ENCODE results near the gene CD8B. TPM values are rescaled to one million over a fixed set of nuclear protein-coding genes. Genes with fewer than 3 reads are reported as not detected.

CD8B gene
- total RNA-seq, 2 donors from 2014 or later, result 1.5 to 1.8 TPM

- Histone ChIP-seq H3K9me3 (no peaks in the 10 kb centered on the region), H3K4me1 (no peaks in the 10 kb centered on the region), H3K9ac (ENCODE audit: low read depth in 2 of 2, low read length in 2 of 2) (no peak overlapping the region), H3K27me3 (no peaks in the 10 kb centered on the region), H3K27ac (no peak overlapping the region), H3K4me3 (no peak overlapping the region), H3K36me3 (no peaks in the 10 kb centered on the region)
- intact Hi-C loops (cut with DNase I), result no loop called here
- no peak for TF ChIP-seq CTCF (IDR thresholded peaks at IDR 0.05)
- DNase-seq, result no peak
Measured at GRCh38 chr2:86832334-86833096, 29.2 kb downstream of the CD8B start.

- Histone ChIP-seq H3K9ac (ENCODE audit: low read depth in 2 of 2, low read length in 2 of 2) (no peak overlapping the region), H3K36me3 (no peaks in the 10 kb centered on the region), H3K27me3 (no peaks in the 10 kb centered on the region), H3K27ac (no peak overlapping the region), H3K4me1 (no peaks in the 10 kb centered on the region), H3K4me3 (no peak overlapping the region), H3K9me3 (no peaks in the 10 kb centered on the region)
- DNase-seq, result no peak
- no peak for TF ChIP-seq CTCF (IDR thresholded peaks at IDR 0.05)
- intact Hi-C loops (cut with DNase I), result no loop called here
Measured at GRCh38 chr2:86831537-86831936, 30.1 kb downstream of the CD8B start.

- no peak for TF ChIP-seq CTCF (IDR thresholded peaks at IDR 0.05)
Measured at GRCh38 chr2:86826951-86827350, 34.7 kb downstream of the CD8B start.

GRCh38 chr2:86825693-86826381, 35.8 kb downstream of the CD8B start:
- intact Hi-C loops (cut with DNase I), result no loop called here
- TF ChIP-seq CTCF (IDR thresholded peaks at IDR 0.05), result no peak
- Histone ChIP-seq H3K4me1 (no peaks in the 10 kb centered on the region), H3K9ac (ENCODE audit: low read depth in 2 of 2, low read length in 2 of 2) (no peak overlapping the region), H3K27ac (no peak overlapping the region), H3K4me3 (no peak overlapping the region), H3K27me3 (no peaks in the 10 kb centered on the region), H3K9me3 (no peaks in the 10 kb centered on the region), H3K36me3 (no peaks in the 10 kb centered on the region)
- no peak for DNase-seq

More at GRCh38 chr2:86826951-86827350, 34.7 kb downstream of the CD8B start:
- no peak for DNase-seq
- Histone ChIP-seq H3K27ac (no peak overlapping the region), H3K9me3 (no peaks in the 10 kb centered on the region), H3K36me3 (no peaks in the 10 kb centered on the region), H3K4me1 (no peaks in the 10 kb centered on the region), H3K4me3 (no peak overlapping the region), H3K27me3 (no peaks in the 10 kb centered on the region), H3K9ac (ENCODE audit: low read depth in 2 of 2, low read length in 2 of 2) (no peak overlapping the region)
- intact Hi-C loops (cut with DNase I), result no loop called here

- Histone ChIP-seq H3K27ac (no peak overlapping the region), H3K9me3 (no peaks in the 10 kb centered on the region), H3K9ac (ENCODE audit: low read depth in 2 of 2, low read length in 2 of 2) (no peak overlapping the region), H3K27me3 (no peaks in the 10 kb centered on the region), H3K4me3 (no peak overlapping the region), H3K36me3 (no peaks in the 10 kb centered on the region), H3K4me1 (no peaks in the 10 kb centered on the region)
- no peak for DNase-seq
- TF ChIP-seq CTCF (IDR thresholded peaks at IDR 0.05), result no peak
- intact Hi-C loops (cut with DNase I), result no loop called here
Measured at GRCh38 chr2:86825036-86825692, 36.5 kb downstream of the CD8B start.
